Measurements from ENCODE around the gene PPP1R13L.
A peak's percentile ranks its signal among the peaks of the same experiment; 100 is the strongest.

Gene PPP1R13L

GRCh38 chr19:45428384-45429231 lies 23.7 kb upstream of the PPP1R13L start:
- peak overlapping the region; percentile 65 for H3K4me3 ChIP-seq (ENCODE audit: low read length)
- TF ChIP-seq CTCF (conservative IDR thresholded peaks at IDR 0.05; ENCODE audit: low read length) = peak; percentile 36
- DNase-seq (ENCODE audit: low read depth) = peak; percentile 52

GRCh38 chr19:45424191-45425058 lies 19.6 kb upstream of the PPP1R13L start:
- TF ChIP-seq CTCF (conservative IDR thresholded peaks at IDR 0.05; ENCODE audit: low read length) = no peak
- peak; percentile 92 for DNase-seq (ENCODE audit: low read depth)
- peak overlapping the region; percentile 91 for H3K4me3 ChIP-seq (ENCODE audit: low read length)

GRCh38 chr19:45423589-45424190 lies 18.8 kb upstream of the PPP1R13L start, which contains the start of gene ERCC1:
TSS of gene ERCC1 (minus strand) at chr19:45423917. CDS start at chr19:45423374, 543 bp downstream.
- no peak for TF ChIP-seq CTCF (conservative IDR thresholded peaks at IDR 0.05; ENCODE audit: low read length)
- DNase-seq (ENCODE audit: low read depth) = peak; percentile 95
- H3K4me3 ChIP-seq (ENCODE audit: low read length) = peak within 1 kb of the TSS; percentile 91

GRCh38 chr19:45423033-45423588 lies 18.2 kb upstream of the PPP1R13L start:
- no peak for TF ChIP-seq CTCF (conservative IDR thresholded peaks at IDR 0.05; ENCODE audit: low read length)
- peak overlapping the region; percentile 91 for H3K4me3 ChIP-seq (ENCODE audit: low read length)
- no peak for DNase-seq (ENCODE audit: low read depth)

- no peak for DNase-seq (ENCODE audit: low read depth)
- no peak overlapping the region for H3K4me3 ChIP-seq (ENCODE audit: low read length)
- no peak for TF ChIP-seq CTCF (conservative IDR thresholded peaks at IDR 0.05; ENCODE audit: low read length)
Observed at GRCh38 chr19:45421947-45422498, 17.2 kb upstream of the PPP1R13L start.

- DNase-seq (ENCODE audit: low read depth) = no peak
- no peak for TF ChIP-seq CTCF (conservative IDR thresholded peaks at IDR 0.05; ENCODE audit: low read length)
- no peak overlapping the region for H3K4me3 ChIP-seq (ENCODE audit: low read length)
Observed at GRCh38 chr19:45420871-45421270, 16.0 kb upstream of the PPP1R13L start.

Data from AG10803 (cell line).